OCI-LY7 (cell line): Measurements from ENCODE around the gene ELK1.

Source experiments
- CTCF ChIP-seq: fragments of 200-600 bp; sonication (generic); conservative IDR thresholded peaks from 2 replicates; pipeline ENCODE4 v1.5.1; 2014; ENCODE audit warnings: mild to moderate bottlenecking, antibody characterized with exemption, low read length, moderate library complexity, mixed read lengths
- EZH2phosphoT487 ChIP-seq: fragments of 200-600 bp; sonication (generic); IDR thresholded peaks from 2 replicates; pipeline ENCODE4 v1.6.1; 2018; ENCODE audit warnings: low read depth, borderline replicate concordance, mild to moderate bottlenecking, mixed run types, antibody characterized with exemption, low read length, moderate library complexity, mixed read lengths

- no peak for TF ChIP-seq CTCF
- TF ChIP-seq EZH2phosphoT487: no peak
Measured at GRCh38 chrX:47664737-47665136, 14.4 kb upstream of the ELK1 start.
